Sigmoid colon (tissue), 7 donors: ENCODE results near the gene C5. TPM values are rescaled to one million over a fixed set of nuclear protein-coding genes. Genes with fewer than 3 reads are reported as not detected.

ENCODE experiments used
- DNase-seq: peaks from one replicate; pipeline ENCODE4 v3.0.0-alpha.2; 2019
- H3K27ac ChIP-seq, 4 donors: fragments of 200-600 bp; sonication (generic); one replicate each; pipeline ENCODE4 v1.5.1; 2016 to 2019; ENCODE audit warnings: mild to moderate bottlenecking in 1 of 4
- H3K27me3 ChIP-seq, 3 donors: fragments of 200-600 bp; sonication (generic); one replicate each; pipeline ENCODE4 v1.5.1; 2019; ENCODE audit warnings: mild to moderate bottlenecking in 1 of 3
- H3K36me3 ChIP-seq, 4 donors: fragments of 200-600 bp; sonication (generic); one replicate each; pipeline ENCODE4 v1.5.1; 2016 to 2019
- H3K4me1 ChIP-seq, 4 donors: fragments of 200-600 bp; sonication (generic); one replicate each; pipeline ENCODE4 v1.5.1; 2017 to 2019
- H3K4me3 ChIP-seq, 4 donors: fragments of 200-600 bp; sonication (generic); one replicate each; pipeline ENCODE4 v1.5.1; 2017 to 2019; ENCODE audit warnings: mild to moderate bottlenecking in 2 of 4, moderate library complexity in 1 of 4
- H3K9me3 ChIP-seq, 4 donors: fragments of 200-600 bp in 3 of 4; sonication (generic) in 3 of 4; one replicate each; pipeline versions ENCODE4 v1.5.1 to v1.6.1; 2013 to 2019
- EP300 ChIP-seq, 4 donors: sonication (generic); formaldehyde crosslinking; IDR thresholded peaks; one replicate each; pipeline ENCODE4 v1.6.1; 2017; ENCODE audit warnings: antibody characterized with exemption in 4 of 4
- POLR2A ChIP-seq, 2 donors: fragments of 450-650 bp; IDR thresholded peaks; one replicate each; pipeline ENCODE4 v1.6.1; 2016; ENCODE audit warnings: antibody characterized with exemption in 2 of 2, mild to moderate bottlenecking in 2 of 2, moderate library complexity in 2 of 2
- POLR2AphosphoS5 ChIP-seq, 4 donors: sonication (generic); formaldehyde crosslinking; IDR thresholded peaks; one replicate each; pipeline ENCODE4 v1.6.1; 2017; ENCODE audit warnings: antibody characterized with exemption in 4 of 4
- WGBS, 2 donors: extraction: QIAGEN DNeasy Blood & Tissue Kit; methylation state at CpG; one replicate each; pipeline ENCODE4 v1.1.7; 2013; 5-methylcytosine and 5-hydroxymethylcytosine counted together
- intact Hi-C: fragments of 100-400 bp; cut with DNase I; formaldehyde crosslinking; loops from one replicate; pipeline ENCODE4 v1.15.1; 2023
- polyA plus RNA-seq, 3 donors: library from polyadenylated mRNA; stranded (reverse); fragments of 200-250 nt; gene quantifications; one replicate each; pipeline ENCODE4 v1.2.3, GENCODE V29; 2013
- total RNA-seq, 4 donors: library from RNA; depleted of rRNA; stranded (reverse); fragments of >200 nt; gene quantifications; one replicate each; pipeline ENCODE4 v1.1.0, GENCODE V29; 2016
- TF ChIP-seq, protein P1 (sequence below), 4 experiments: fragments of 450-650 bp in 3 of 4; fragments of 200-600 bp in 1 of 4; IDR thresholded peaks; one replicate each; pipeline ENCODE4 v1.5.1; 2016 to 2019; ENCODE audit warnings: antibody characterized with exemption in 4 of 4, mild to moderate bottlenecking in 3 of 4, moderate library complexity in 2 of 4
- donor health status: healthy with polysubstance abuse.
- donor health status: Bipolar disorder and iron deficiency.
- donor health status: healthy.

The C5 gene
- total and polyA plus RNA-seq, 7 donors, result under 0.01 to 6.4 (median 4.6) TPM

DNA sequence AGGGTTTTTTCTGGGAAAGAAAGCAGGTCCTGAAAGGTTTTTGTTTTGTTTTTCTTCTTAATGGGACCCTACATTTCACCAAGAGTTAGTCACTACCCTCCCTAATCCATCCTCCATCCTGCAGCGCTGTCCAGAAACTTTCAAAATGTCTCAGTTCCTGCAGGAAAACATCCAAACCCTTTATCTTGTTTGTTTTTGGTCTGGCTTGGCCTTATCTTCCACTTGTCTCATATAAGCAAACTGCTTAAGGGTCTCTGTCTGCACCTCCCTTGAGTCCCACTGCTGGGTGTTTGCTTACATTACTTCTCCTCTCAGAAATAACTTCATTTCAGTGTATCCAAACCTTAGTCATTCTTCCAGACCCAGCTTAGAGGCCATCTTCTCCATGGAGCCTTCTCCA lies 112.5 kb downstream of the C5 start:
- Histone ChIP-seq H3K4me1 (peaks cover 0 to 59% (median 52%) of the 10 kb centered on the region in 4 donors), H3K4me3 (no peak overlapping the region), H3K9me3 (no peaks in the 10 kb centered on the region), H3K36me3 (no peaks in the 10 kb centered on the region), H3K27me3 (no peaks in the 10 kb centered on the region), H3K27ac (peak overlapping the region; percentile 85 to 91 (median 88))
- intact Hi-C loops, result loop anchor here (2.0 kb wide), 3 partner anchors 61 to 145 kb away; partner anchors contain the start of genes FBXW2 and PHF19
- 79 to 80% methylated on average over 1 of the region's 1 CpG for WGBS, 2 donors
- TF ChIP-seq, protein P1, sequence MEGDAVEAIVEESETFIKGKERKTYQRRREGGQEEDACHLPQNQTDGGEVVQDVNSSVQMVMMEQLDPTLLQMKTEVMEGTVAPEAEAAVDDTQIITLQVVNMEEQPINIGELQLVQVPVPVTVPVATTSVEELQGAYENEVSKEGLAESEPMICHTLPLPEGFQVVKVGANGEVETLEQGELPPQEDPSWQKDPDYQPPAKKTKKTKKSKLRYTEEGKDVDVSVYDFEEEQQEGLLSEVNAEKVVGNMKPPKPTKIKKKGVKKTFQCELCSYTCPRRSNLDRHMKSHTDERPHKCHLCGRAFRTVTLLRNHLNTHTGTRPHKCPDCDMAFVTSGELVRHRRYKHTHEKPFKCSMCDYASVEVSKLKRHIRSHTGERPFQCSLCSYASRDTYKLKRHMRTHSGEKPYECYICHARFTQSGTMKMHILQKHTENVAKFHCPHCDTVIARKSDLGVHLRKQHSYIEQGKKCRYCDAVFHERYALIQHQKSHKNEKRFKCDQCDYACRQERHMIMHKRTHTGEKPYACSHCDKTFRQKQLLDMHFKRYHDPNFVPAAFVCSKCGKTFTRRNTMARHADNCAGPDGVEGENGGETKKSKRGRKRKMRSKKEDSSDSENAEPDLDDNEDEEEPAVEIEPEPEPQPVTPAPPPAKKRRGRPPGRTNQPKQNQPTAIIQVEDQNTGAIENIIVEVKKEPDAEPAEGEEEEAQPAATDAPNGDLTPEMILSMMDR (IDR thresholded peaks at IDR 0.05), result no peak
- TF ChIP-seq EP300 (IDR thresholded peaks at IDR 0.05), result no peak
- TF ChIP-seq POLR2AphosphoS5 (IDR thresholded peaks at IDR 0.05), result no peak
- no peak for TF ChIP-seq POLR2A (IDR thresholded peaks at IDR 0.05)
- DNase-seq, result no peak

DNA sequence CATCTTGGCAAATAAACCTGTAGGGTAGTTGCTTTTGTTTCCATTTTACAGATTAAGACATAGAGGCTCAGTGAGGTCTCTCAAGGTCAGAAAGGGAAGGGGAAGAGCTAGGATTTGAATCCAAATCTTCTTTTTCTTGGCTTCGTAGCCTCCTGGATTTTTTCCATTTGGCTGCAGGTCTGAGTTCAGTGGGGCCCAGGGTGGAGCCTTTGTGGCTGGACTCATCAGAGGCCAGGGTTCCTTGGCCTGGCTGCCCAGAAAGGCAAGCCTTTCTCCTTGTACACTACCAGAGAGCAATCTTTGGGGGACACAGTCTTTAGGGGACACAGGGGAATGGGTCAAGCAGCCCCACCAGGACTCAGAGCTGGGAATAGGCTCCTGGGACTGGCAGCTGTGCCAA lies 112.9 kb downstream of the C5 start:
- TF ChIP-seq POLR2AphosphoS5 (IDR thresholded peaks at IDR 0.05) (no peak), POLR2A (IDR thresholded peaks at IDR 0.05) (no peak), EP300 (IDR thresholded peaks at IDR 0.05) (no peak)
- TF ChIP-seq, protein P1 (IDR thresholded peaks at IDR 0.05), result no peak
- Histone ChIP-seq H3K36me3 (no peaks in the 10 kb centered on the region), H3K9me3 (no peaks in the 10 kb centered on the region), H3K4me1 (peaks cover 0 to 55% (median 48%) of the 10 kb centered on the region in 4 donors), H3K27ac (peak overlapping the region; percentile 85 to 91 (median 88)), H3K4me3 (no peak overlapping the region), H3K27me3 (no peaks in the 10 kb centered on the region)
- intact Hi-C loops, result loop anchor here (2.0 kb wide), 3 partner anchors 60 to 144 kb away; partner anchors contain the start of genes FBXW2 and PHF19
- peak; percentile 71 for DNase-seq
- WGBS, 2 donors, result 80 to 85% methylated on average over 1 of the region's 1 CpG

DNA sequence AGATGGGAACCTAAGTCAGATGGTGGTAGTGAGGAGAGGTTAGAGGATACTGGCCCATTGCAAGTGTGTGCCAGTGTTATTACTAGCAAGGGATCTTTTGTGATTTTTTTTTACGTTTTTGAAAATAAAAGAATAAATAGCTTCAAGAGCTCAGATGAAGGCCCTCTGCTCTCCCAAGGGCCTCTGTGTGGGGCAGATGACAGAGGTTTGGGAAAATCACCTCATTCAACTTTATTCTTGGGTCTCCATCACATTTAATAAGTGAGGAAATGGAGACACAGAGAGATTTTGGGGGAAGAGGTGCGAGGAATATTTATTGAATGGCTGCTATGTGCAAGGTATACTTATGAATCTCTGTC lies 113.3 kb downstream of the C5 start:
- 43 to 49% methylated on average over 2 of the region's 2 CpGs for WGBS, 2 donors
- peak overlapping the region; percentile 85 to 91 (median 88) for H3K27ac ChIP-seq
- intact Hi-C loops, result loop anchor here (1.0 to 2.0 kb wide), 5 partner anchors 60 to 180 kb away; partner anchors contain the start of genes FBXW2, PHF19 and PSMD5

DNA sequence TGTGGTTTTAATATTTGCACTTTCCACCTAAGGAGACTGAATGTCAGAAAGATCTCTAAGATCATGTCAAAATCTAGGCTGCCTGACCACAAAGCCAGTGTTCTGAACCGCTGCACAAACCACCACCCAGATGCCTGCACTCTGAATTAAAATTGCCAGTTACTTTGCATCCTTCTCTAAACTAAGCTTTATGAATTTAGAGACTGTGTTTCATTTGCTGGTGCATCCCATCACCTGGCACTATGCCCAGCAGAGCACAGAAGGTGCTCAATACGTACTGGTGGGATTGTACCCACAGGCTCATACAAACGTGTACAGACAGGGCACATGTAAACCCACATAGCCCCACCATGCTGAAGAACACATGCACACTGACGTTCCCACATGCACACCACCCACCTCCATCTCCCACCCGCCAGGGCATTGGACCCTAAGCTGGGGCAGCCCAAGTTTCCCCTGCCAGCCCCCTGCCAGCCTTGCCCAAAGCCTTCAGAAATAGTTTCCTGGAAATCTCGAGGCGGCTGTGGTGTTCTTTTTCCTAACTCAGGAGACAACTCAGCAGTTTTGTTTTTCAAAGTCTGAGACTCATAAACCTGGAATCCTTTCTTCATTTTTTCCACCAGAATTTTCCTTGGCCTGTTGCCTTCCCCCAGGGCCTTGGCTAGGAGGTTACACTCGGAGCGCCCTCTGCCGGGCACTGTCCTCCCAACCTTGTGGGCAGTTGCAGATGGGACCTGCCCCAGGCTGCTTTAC lies 113.9 kb downstream of the C5 start:
- no peak for TF ChIP-seq POLR2A (IDR thresholded peaks at IDR 0.05)
- peak in 1 of 4 donors; percentile 19 for TF ChIP-seq EP300 (IDR thresholded peaks at IDR 0.05)
- peak; percentile 57 to 83 (median 78) for TF ChIP-seq POLR2AphosphoS5 (IDR thresholded peaks at IDR 0.05)
- TF ChIP-seq, protein P1 (IDR thresholded peaks at IDR 0.05), result peak; percentile 88 to 92 (median 90)
- intact Hi-C loops, result loop anchor here (1.0 to 2.0 kb wide), 5 partner anchors 59 to 180 kb away; partner anchors contain the start of genes FBXW2, PHF19 and PSMD5
- H3K27me3 ChIP-seq, result no peaks in the 10 kb centered on the region
- no peaks in the 10 kb centered on the region for H3K36me3 ChIP-seq
- peaks cover 0 to 55% (median 43%) of the 10 kb centered on the region in 4 donors for H3K4me1 ChIP-seq
- 11 to 21% methylated on average over 10 of the region's 10 CpGs for WGBS, 2 donors
- peak overlapping the region; percentile 85 to 91 (median 88) for H3K27ac ChIP-seq
- H3K9me3 ChIP-seq, result no peaks in the 10 kb centered on the region
- H3K4me3 ChIP-seq, result peak overlapping the region in 3 of 4 donors; percentile 25 to 35 (median 28)
- DNase-seq, result peak; percentile 97

More for the DNA sequence above, 113.3 kb downstream of the C5 start:
- TF ChIP-seq EP300 (IDR thresholded peaks at IDR 0.05), result no peak
- TF ChIP-seq POLR2AphosphoS5 (IDR thresholded peaks at IDR 0.05), result no peak
- TF ChIP-seq, protein P1 (IDR thresholded peaks at IDR 0.05), result no peak
- no peak for TF ChIP-seq POLR2A (IDR thresholded peaks at IDR 0.05)
- Histone ChIP-seq H3K9me3 (no peaks in the 10 kb centered on the region), H3K27me3 (no peaks in the 10 kb centered on the region), H3K4me1 (peaks cover 0 to 55% (median 46%) of the 10 kb centered on the region in 4 donors), H3K36me3 (no peaks in the 10 kb centered on the region), H3K4me3 (no peak overlapping the region)
- no peak for DNase-seq
